LNCAP (cell line): ENCODE data around the gene BAX.

Experiments used
- CTCF ChIP-seq: fragments of 450-650 bp; IDR thresholded peaks from 2 replicates; pipeline ENCODE4 v1.5.1; 2017; ENCODE audit warnings: mild to moderate bottlenecking

BAX gene

GRCh38 chr19:48962849-48963165 is 8.1 kb downstream of the BAX start:
- no peak for TF ChIP-seq CTCF

- TF ChIP-seq CTCF: no peak
Observed at GRCh38 chr19:48963371-48964204, 8.9 kb downstream of the BAX start.

GRCh38 chr19:48964205-48965039 is 9.7 kb downstream of the BAX start:
- TF ChIP-seq CTCF: no peak

- no peak for TF ChIP-seq CTCF
Observed at GRCh38 chr19:48965040-48965805, 10.5 kb downstream of the BAX start, which contains the start of gene FTL. Gene FTL (plus strand): TSS chr19:48965309. CDS start chr19:48965508, 199 bp downstream.

- no peak for TF ChIP-seq CTCF
Observed at GRCh38 chr19:48965806-48966540, 11.3 kb downstream of the BAX start.

GRCh38 chr19:48966541-48967345 is 12.1 kb downstream of the BAX start:
- no peak for TF ChIP-seq CTCF
